ENCODE results near the gene CHID1. TPM values are rescaled to one million over a fixed set of nuclear protein-coding genes. Genes with fewer than 3 reads are reported as not detected.

The CHID1 gene
- total and polyA plus RNA-seq, 9 of the 15 experiments (the other 6 are each of a cell fraction or from before 2014, with no cell fraction given), result 15.1 to 108 (median 39.8) TPM

DNA sequence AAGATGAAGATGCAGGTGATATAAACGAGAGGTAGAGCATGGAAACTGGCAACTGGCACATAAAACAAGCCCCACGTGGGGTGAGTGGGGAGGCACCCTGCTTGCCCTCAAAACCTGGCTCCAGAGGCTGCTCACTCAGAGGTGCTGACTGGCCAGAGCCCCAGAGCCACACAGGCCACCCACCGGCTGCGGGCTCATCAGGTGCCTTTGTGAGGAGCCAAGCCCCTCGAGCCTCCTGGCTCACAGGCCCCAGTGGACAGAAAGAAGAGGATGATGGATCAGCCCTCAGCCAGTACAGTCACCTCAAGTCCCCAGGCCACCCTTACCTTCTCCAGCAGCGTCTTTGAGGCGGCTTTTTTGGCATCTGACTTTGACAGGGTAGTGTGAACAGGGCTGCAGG lies 6.2 kb downstream of the CHID1 start:
- ChIA-PET CTCF (ENCODE audit: low intra/inter-chr PET ratio) (no interaction called here), POLR2A (no interaction called here)
- peaks cover 14 to 28% of the 10 kb centered on the region in 2 experiments; a peak in 4 of 5 replicates for H3K4me1 ChIP-seq (replicated peaks in 1 of 2; ENCODE audit: control insufficient read depth in 2 of 2, insufficient read depth in 2 of 2, low read length in 2 of 2)
- H2AFZ ChIP-seq (ENCODE audit: low read depth, low read length), result no peak overlapping the region
- peaks cover 91% of the 10 kb centered on the region for H3K36me3 ChIP-seq (ENCODE audit: control insufficient read depth, insufficient read depth, low read length)
- no peak for ATAC-seq
- no peak for FAIRE-seq
- H3K9ac ChIP-seq (ENCODE audit: insufficient read depth in 1 of 2, low read depth in 2 of 2, low read length in 2 of 2), result peak overlapping the region in 1 of 2 experiments; percentile 51; a peak in 2 of 4 replicates
- H3K27ac ChIP-seq (ENCODE audit: extremely low read depth, low read depth, low read length), result no peak overlapping the region
- no TSS peak for BruUV-seq (replicated peaks)
- in situ Hi-C loops (cut with MboI) (no loop called here), intact Hi-C loops (cut with micrococcal nuclease) (no loop called here)
- no peaks in the 10 kb centered on the region for H3K9me3 ChIP-seq (replicated peaks; ENCODE audit: control insufficient read depth, insufficient read depth, low read depth, low read length)
- peaks cover 15% of the 10 kb centered on the region; the same call in 1 of the 2 replicates for H4K20me1 ChIP-seq (replicated peaks; ENCODE audit: control insufficient read depth, insufficient read depth, low read length)
- 92% methylated on average over 6 of the region's 7 CpGs for WGBS (ENCODE audit: insufficient coverage, low coverage, missing lambda C conversion rate)
- H3K4me3 ChIP-seq, result no peak overlapping the region
- TF ChIP-seq NR2F6 (CRISPR knock-in tag; IDR thresholded peaks at IDR 0.05) (no peak), PRMT5 (CRISPR knock-in tag; IDR thresholded peaks at IDR 0.05) (no peak), ELF1 (tag; IDR thresholded peaks at IDR 0.05) (no peak), WHSC1 (IDR thresholded peaks at IDR 0.05; ENCODE audit: low read length) (no peak), FOSL1 (tag; conservative IDR thresholded peaks at IDR 0.05) (no peak), GATAD2B (IDR thresholded peaks at IDR 0.05; ENCODE audit: borderline replicate concordance) (no peak), E2F3 (CRISPR knock-in tag; IDR thresholded peaks at IDR 0.05) (no peak), ZNF347 (CRISPR knock-in tag; IDR thresholded peaks at IDR 0.05; ENCODE audit: low read depth) (no peak), ZNF436 (CRISPR knock-in tag; IDR thresholded peaks at IDR 0.05) (no peak), TBP (optimal IDR thresholded peaks at IDR 0.05; ENCODE audit: low read depth, low read length) (no peak), NFE2L1 (tag; IDR thresholded peaks at IDR 0.05; ENCODE audit: borderline replicate concordance, low read depth) (no peak), ZNF165 (CRISPR knock-in tag; IDR thresholded peaks at IDR 0.05; ENCODE audit: borderline replicate concordance) (no peak), RBM17 (IDR thresholded peaks at IDR 0.05; ENCODE audit: borderline replicate concordance, low read depth, low read length) (no peak), GTF2F1 (IDR thresholded peaks at IDR 0.05; ENCODE audit: low read depth, low read length) (no peak), SP2 (IDR thresholded peaks at IDR 0.05; ENCODE audit: extremely low read depth, low read depth, low read length, poor library complexity, severe bottlenecking) (no peak), PHB (CRISPR knock-in tag; IDR thresholded peaks at IDR 0.05) (no peak), ZNF23 (CRISPR knock-in tag; IDR thresholded peaks at IDR 0.05) (no peak), SRSF3 (IDR thresholded peaks at IDR 0.05; ENCODE audit: insufficient read depth, low read length) (no peak)
- TF ChIP-seq, protein P1, sequence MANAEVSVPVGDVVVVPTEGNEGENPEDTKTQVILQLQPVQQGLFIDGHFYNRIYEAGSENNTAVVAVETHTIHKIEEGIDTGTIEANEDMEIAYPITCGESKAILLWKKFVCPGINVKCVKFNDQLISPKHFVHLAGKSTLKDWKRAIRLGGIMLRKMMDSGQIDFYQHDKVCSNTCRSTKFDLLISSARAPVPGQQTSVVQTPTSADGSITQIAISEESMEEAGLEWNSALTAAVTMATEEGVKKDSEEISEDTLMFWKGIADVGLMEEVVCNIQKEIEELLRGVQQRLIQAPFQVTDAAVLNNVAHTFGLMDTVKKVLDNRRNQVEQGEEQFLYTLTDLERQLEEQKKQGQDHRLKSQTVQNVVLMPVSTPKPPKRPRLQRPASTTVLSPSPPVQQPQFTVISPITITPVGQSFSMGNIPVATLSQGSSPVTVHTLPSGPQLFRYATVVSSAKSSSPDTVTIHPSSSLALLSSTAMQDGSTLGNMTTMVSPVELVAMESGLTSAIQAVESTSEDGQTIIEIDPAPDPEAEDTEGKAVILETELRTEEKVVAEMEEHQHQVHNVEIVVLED (CRISPR knock-in tag; IDR thresholded peaks at IDR 0.05), result no peak
- TF ChIP-seq, protein P2, sequence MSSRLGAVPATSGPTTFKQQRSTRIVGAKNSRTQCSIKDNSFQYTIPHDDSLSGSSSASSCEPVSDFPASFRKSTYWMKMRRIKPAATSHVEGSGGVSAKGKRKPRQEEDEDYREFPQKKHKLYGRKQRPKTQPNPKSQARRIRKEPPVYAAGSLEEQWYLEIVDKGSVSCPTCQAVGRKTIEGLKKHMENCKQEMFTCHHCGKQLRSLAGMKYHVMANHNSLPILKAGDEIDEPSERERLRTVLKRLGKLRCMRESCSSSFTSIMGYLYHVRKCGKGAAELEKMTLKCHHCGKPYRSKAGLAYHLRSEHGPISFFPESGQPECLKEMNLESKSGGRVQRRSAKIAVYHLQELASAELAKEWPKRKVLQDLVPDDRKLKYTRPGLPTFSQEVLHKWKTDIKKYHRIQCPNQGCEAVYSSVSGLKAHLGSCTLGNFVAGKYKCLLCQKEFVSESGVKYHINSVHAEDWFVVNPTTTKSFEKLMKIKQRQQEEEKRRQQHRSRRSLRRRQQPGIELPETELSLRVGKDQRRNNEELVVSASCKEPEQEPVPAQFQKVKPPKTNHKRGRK (tag; IDR thresholded peaks at IDR 0.05), result no peak
- H3K79me2 ChIP-seq (ENCODE audit: control insufficient read depth, insufficient read depth, low read length), result peaks cover 28% of the 10 kb centered on the region
- no peaks in the 10 kb centered on the region for H3K27me3 ChIP-seq (ENCODE audit: control insufficient read depth in 2 of 2, insufficient read depth in 2 of 2, low read length in 2 of 2)
- no peak overlapping the region for H3K4me2 ChIP-seq (ENCODE audit: insufficient read depth, low read length)
- no peak for DNase-seq (ENCODE audit: extremely low read depth in 1 of 4, low spot score in 3 of 4)
- H3K9me1 ChIP-seq (ENCODE audit: control insufficient read depth, insufficient read depth, low read length), result peaks cover 3% of the 10 kb centered on the region
